HG03095 (cell line): ENCODE data around the gene ARL2BP.

Experiments
- ATAC-seq: cut with Tn5 transposase; IDR thresholded peaks from one replicate; pipeline ENCODE4 v1.9.1; 2021; ENCODE audit warnings: moderate library complexity; ENCODE audit not compliant: unreplicated experiment

Gene ARL2BP

DNA sequence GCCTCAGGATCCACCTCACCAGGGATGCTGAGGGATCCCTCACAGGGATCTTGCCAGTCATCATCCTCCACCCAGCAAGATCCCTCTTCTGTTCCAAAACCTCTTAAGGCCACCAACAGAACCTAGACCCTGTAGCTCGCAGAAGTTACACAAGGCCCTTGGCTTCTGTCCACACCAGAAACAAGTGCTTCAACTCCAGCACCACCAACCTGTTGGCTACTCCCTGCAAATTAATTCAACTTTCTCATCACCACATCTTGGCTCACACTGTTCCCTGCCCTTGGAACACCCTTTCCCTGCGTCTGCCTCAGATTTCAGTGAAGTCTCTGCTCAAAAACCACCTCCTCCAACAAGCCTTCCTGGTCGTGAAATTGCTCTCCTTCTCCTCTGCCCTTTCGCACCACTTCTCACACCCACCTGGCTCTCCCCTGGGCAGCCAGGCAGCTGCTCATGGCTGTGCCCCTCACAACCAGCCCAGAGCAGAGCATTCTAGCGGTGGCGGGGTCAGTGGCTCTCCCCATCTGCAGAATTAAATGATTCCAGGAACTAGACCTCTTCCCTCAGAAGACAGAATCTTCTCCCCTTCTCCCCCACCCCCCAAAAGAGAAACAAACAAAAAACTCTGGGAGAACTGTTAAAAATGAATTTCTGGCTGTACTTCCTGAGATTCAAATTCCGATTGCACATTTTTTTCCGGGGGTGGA is 37.6 kb downstream of the ARL2BP start:
- no peak for ATAC-seq

DNA sequence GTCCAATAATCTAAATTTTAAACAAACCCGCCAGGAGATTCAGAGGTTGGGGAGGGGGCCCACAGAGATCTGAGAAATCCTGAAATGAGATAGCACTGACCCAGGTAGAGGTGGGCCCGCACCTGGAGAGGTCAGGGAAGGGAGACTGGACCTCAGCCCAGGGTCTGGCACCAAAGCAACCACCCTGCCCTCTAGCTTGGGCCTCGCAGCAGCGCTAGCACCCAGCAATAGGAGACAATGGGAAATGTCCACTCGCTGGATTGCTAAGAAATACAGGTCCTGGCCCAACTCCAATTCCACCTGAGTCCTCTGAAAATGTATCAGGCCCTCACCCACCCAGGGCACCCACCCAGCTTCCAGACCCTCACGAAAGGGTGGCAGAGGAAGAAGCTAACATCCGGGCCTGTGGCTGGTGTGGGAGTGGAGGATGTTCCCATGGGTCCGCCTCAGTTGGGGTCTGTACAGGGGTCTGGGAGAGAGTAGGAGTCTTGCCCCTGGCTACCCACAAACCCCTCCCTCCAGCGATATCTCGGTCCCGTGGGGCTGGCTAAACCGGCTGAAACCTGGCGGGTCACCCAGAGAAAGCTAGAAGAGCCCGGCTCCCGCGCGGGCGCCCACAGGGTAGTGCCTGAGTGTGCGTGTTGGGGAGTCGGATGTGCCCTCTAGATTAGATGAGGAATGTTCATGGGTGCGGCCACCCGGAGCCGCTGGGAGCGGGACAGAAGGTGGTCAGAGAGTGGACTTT is 38.3 kb downstream of the ARL2BP start:
- no peak for ATAC-seq

DNA sequence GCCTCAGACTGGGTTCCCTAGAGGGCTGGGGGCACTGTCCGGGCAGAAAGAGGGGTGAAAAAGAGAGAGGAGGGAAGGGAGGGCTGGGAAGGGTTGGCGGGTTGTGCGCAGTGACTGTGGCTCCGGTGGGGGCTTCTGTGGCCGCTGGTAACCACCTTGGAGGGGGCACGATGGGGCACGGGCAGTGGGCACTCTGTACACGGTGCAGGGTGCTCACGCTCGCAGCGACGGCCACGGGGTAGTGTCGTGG is 38.8 kb downstream of the ARL2BP start:
- no peak for ATAC-seq

DNA sequence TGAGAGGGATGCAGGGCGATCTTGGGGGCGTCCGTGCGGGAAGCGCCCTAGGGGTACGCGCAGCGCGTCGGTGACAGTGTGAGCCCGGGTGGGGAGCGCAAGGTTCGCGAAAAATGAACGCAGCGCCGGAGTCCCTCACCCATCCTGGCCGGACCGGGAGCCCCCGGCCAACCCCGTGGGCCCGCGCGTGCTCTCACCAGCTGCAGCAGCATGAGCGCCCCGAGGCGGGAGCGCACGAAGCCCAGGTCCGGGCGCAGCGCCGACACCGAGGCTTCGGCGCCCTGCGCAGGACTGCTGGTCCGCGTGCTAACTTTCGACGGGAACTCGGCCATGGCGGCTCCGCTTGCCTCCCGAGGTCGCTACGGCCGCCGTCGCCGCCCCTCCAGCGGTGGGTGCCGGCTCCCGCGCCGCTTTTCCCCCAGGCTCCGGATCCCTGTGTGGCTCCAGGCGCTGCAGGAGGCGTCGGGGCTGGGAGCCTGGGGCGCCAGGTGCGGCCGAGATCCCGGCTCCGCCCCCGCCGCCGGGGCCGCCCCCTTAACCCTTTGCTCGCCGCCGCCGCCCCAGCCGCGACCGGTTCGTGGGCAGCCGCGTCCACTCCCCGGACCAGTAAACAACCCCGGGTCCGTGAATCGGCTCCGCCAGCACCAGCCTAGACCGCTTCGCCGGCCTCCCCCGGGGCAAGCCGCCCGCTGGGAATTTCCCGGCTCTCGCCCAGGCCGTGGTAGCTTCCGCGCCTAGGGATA is 39.3 kb downstream of the ARL2BP start, which contains the start of gene PLLP:
Gene PLLP (minus strand): TSS at position 464 of the 743 bp plus-strand sequence. CDS start 132 bp downstream, at position 332.
- no peak for ATAC-seq

DNA sequence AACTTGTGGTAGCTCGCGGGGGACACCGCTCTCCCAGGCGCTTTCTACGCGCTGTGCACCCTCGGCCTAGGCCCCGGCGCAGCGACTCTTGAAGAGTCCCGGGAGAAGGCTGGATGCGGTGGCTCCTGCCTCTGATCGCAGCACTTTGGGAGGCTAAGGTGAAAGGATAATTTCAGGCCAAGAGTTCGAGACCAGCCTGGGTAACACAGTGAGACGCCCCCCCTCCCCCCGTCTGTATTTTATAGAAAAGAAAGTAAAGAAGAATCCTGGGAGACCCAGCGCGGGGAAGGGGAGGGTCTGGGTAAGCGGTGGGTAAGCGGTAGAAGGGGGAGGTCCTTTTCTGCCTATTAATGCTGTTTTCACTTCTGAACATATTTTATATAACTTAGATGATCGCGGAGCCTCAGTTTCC is 39.9 kb downstream of the ARL2BP start:
- no peak for ATAC-seq

DNA sequence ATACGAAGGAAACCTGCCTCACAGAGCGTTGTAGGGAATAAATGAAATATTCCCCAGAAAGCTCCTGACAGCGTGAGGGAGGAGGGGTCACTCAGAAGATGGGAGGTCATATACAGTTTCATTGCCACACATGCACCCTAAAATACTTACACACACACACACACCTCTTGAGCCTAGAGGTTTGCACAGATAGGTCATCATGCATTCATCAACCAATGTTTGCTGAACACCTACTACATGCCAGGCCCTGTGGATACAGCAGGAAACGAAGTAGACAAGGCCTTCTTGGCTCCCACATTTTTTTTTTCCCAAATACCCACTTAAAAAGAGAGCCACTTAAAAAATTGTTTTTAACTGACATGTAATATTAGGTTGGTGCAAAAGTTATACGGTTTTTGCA is 40.3 kb downstream of the ARL2BP start:
- no peak for ATAC-seq

DNA sequence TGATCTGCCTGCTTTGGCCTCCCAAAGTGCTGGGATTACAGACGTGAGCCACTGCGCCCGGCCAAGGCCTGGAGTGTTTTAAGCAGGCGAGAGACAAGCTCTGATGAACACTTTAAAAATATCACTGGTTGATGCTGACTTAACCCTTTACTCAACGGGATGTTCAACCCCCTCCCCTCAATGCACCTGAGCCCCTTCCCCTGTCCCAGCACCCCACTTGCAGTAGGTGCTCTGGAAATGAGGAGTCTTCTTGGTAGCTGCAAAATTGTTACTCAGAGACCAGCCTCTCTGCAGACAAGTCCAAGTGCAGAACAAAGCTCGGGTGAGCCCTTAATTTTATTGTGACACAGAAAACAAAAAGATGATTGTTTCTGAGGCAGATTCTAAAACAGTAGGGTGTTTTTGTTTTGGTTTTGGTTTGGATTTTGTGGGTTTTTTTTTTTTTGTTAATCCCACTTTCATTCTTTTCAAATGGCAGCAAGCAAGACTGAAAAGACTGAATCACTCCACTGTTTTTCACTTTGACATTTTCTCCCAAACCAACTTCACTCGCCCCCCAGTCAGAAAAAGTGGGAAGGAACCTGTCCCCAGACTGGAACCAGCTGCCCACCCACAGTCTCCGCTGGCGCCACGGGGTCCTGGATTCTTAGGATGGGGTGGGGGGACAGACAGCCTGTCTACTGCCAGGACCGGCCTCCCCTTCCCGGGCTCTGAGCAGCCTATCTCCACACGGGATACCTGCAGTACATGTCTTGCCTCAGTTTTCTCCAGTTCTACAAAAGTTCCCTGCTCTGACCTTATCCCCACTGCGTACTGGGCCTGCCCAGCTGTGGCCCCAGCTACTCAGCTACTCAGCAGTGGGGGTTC is 44.6 kb downstream of the ARL2BP start:
- no peak for ATAC-seq

DNA sequence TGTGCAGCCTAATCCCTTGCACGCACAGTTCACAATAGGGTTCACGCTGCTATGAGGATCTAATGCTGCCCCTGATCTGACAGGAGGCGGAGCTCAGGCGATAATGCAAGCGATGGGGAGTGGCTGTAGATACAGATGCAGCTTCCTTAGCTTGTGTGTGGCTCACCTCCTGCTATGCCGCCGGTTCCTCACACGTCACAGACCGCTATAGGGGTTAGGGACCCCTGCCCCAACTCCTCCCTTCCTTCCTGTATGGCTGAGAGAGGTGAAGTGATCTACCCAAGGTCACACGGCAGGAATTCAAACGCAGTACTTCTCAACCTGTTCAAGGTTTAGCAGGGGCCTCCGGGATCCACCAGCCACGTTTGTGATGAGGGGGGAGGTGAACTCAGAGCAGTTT is 52.8 kb downstream of the ARL2BP start:
- no peak for ATAC-seq

DNA sequence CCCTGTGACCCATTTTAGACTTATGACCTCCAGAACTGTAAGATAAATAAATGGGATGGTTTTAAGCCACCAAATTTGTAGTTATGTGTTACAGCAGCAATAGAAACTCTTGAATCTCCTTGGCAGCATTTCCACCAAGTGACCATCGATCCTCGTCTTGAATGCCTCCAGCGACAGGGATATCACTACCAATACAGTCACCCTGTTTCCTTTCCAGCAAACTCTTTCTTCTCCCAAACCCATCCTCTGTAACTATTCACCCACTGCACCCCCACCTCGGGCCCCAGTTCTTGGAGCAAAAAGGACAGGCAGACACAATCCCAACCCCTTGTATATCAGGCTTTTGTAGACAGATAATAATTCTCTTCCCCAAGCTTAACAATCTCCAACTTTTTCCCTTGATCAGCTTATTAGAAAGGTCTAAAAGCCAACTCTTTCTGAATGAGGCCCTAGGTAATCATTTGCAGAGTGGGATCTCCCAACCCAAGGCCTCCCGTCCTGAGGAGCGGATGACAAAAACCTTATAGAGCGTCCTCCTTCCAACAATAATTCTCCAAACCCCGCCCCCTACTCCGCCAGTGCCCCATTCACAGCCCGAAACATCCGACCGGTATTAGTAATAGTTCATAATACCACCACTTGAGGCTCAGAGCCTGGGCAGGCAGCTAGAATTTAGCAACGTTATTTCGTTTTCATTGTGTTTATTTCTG is 54.1 kb downstream of the ARL2BP start:
- peak; percentile 8 for ATAC-seq

DNA sequence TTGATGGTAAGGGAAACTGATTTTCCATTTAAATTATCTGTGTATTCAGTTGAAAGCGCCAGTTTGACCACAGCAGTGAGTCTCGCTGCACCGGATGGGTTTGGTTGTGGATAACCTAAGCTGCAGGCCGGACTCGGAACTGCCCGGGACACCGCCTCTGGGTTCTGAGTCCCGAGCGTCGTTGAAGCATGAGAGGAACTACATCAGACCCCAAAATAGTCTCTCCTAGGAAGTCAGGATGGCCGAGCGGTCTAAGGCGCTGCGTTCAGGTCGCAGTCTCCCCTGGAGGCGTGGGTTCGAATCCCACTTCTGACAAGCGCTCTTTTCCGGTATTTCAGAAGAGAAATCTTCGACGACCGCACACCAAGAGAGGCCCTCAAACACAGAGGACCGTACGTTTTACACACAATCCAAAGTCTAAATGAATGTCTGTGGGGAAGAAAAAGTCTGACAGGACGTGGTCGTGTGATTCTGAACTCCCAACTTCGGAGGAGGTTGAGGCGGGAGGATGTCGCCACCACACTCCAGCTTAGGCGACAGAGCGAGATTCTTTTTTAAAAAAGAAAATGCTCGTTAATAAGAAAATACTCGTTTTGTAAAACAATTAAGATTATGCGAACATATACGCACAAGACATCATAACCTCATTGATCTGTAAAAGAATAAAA is 54.8 kb downstream of the ARL2BP start:
- ATAC-seq: peak; percentile 44

DNA sequence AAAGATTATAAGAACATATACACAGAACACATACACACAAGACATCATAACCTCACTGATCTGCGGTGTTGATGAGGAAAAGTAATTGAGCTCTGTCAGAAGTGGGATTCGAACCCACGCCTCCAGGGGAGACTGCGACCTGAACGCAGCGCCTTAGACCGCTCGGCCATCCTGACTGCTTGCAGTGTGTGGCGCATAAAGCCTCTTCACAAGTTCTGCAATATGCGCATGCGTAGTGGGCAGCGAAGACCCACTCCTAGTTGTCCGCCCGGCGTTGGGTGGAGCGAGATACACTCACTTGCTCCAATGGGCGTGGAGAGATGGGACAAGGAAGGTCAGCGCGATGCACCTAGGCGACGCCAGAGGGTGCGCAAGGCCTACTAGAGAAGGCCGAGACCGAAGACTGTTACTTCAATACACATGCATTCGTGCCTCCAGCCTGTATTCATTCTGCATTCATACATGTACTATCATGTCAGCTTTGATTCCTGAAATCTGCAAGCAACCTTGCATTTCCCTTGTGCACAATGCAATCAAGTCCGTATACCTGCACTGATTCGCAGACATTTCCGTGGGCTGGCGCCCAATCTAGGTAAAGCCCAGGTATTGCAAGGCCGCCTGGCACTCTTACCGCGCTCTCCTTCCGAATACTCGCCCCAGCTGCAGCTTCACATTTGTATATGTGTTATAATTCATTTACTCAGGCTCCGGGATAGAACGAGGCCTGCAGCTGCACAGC is 55.5 kb downstream of the ARL2BP start:
- peak; percentile 82 for ATAC-seq

DNA sequence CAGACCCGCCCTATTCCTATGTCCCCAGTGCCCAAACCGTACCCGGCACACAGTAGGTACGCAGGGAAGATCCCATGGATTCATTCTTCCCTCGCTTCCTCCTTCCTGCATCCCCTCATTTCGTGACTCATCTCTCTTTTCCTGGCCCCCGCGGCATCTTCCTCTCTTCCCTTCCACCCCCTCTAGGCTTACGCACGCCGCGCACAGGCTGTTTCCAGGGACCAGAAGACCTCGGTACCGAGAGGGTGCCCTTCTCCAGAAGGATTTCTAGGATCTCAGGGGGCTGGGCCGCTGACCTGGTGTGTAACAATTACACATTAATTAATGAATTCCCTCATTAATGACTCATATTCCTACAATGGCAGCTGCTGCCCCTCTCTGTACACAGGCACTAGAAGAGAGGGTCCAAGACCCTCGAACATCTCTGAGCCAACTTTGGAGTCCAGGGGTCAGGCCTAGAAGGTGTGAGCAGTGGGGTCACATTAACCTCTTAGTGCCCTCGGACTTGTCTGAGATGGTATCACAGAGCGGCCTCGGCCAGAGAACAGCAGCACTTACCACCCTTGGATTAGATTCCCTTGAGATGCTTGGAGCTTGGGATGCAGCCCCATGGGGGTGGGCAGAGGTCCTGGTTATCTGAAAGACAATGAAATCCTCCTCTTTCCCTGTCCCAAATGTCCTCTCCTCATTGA is 56.2 kb downstream of the ARL2BP start:
- no peak for ATAC-seq
